Cardiac ventricle fibroblast (primary cell): ENCODE data around the gene CHCT1. TPM values are rescaled to one million over a fixed set of nuclear protein-coding genes. Genes with fewer than 3 reads are reported as not detected.

Experiments used
- total RNA-seq: library from RNA; depleted of rRNA; stranded (reverse); fragments of >200 nt; gene quantifications from 2 replicates; pipeline ENCODE4 v1.2.3, GENCODE V29; 2015

The CHCT1 gene
- not detected in 2 replicates for total RNA-seq

DNA sequence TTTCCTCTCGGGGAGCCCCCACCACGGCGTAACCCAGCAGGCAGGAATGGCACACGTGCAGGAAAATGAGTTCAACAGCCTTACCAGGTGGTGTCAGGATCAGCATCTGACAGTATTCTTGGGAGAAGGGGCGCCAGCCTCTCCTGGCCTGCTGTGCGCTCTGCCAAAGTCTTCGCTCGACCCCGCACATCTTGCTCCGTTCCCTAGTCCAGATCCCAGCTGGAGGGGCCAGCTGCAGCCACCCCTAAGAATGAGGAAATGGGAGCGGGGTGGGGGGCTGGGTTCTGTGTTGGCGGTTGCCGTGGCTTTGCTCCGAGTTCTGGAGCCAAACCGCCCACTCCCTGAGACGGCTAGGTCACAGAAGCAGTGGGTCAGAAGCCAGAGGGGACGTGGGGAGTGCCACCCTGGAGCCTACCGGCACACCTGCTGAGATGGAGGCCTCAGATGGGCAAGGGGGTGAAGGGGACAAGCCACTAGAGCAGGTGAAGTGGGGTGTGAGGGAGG, at the start of gene CHCT1:
CHCT1 (plus strand) TSS at position 328 of the 504 bp plus-strand sequence; CDS start at position 432, 104 bp downstream.

DNA sequence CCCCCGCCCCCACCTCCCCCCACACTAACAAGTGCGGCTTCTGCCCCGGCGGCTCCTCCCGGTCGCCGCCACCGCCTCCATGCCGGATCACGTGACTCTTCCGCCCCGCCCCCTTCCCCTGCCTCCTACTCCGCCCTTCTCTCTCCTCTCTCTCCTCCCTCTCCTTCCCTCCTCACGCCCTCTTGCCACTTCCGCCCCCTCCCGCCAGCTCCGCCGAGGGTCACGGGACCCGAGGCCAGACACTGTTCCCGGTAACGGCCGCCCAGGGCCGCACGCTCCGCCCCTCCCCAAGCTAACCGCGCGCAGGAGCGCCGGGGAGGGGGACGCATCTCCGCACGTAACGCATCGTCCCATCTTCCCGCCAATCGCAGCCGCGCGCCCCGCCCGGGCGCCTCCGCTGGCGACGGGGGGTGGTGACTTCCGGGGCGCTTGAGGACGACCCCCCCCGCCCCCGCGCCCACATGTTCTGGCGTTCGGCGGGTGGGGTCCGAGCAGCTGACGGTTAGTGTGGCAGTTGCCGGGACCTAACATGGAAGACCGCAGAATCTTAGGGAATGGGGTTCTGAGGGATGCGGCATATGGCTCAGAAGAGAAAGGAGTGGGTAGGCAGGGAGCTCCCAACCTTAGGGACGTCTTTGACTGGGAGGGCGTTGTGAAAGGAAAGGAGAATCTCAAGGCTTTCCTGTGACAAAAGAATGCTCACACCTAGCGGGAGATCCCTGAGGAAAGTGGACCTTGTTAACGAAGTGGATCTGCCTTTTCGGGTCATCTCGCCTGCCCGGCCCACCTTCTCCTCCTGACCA, 30.0 kb upstream of the CHCT1 start, which contains the start of gene USP32:
USP32 (minus strand) TSS at position 92 of the 803 bp plus-strand sequence. CDS start 194 bp downstream, outside the sequence.

Other genes with a start within 250 kb of the CHCT1 start
- 25.6 and 25.9 TPM in 2 replicates for gene USP32, start 30.4 kb upstream of the CHCT1 start, total RNA-seq
- 19.8 and 21.1 TPM in 2 replicates for gene APPBP2, start 103.8 kb downstream of the CHCT1 start, total RNA-seq
- 7.1 and 7.6 TPM in 2 replicates for gene PPM1D, start 177.7 kb downstream of the CHCT1 start, total RNA-seq